Testis (tissue), 3 donors: ENCODE measurements around the gene FMNL2. TPM values are rescaled to one million over a fixed set of nuclear protein-coding genes. Genes with fewer than 3 reads are reported as not detected.
"Not testable (repeated sequence)": the region's sequence is repeated elsewhere in the genome, so short reads cannot be mapped to it uniquely, and the experiment has no call there.

Experiments
- DNase-seq: peaks from one replicate; pipeline ENCODE4 v3.0.0-alpha.2; 2019
- H3K27ac ChIP-seq, 2 donors: fragments of 200-600 bp; sonication (generic); one replicate each; pipeline ENCODE4 v1.5.1; 2019
- H3K27me3 ChIP-seq: fragments of 200-600 bp; sonication (generic); one replicate; pipeline ENCODE4 v1.5.1; 2019
- H3K36me3 ChIP-seq: fragments of 200-600 bp; sonication (generic); one replicate; pipeline ENCODE4 v1.5.1; 2017; ENCODE audit warnings: low read depth; ENCODE audit errors: missing control alignments
- H3K4me1 ChIP-seq: fragments of 200-600 bp; sonication (generic); one replicate; pipeline ENCODE4 v1.5.1; 2019
- H3K4me3 ChIP-seq, 2 donors: fragments of 200-600 bp; sonication (generic); one replicate each; pipeline ENCODE4 v1.5.1; 2017 to 2019
- H3K9me3 ChIP-seq: fragments of 200-600 bp; sonication (generic); one replicate; pipeline ENCODE4 v1.5.1; 2017
- POLR2A ChIP-seq: fragments of 450-650 bp; IDR thresholded peaks from one replicate; pipeline ENCODE4 v1.6.1; 2017; ENCODE audit warnings: antibody characterized with exemption, mild to moderate bottlenecking, moderate library complexity
- WGBS, 2 donors: methylation state at CpG; one replicate each; pipeline ENCODE4 v1.1.5; 2018; 5-methylcytosine and 5-hydroxymethylcytosine counted together
- intact Hi-C: fragments of 100-400 bp; cut with DNase I; formaldehyde crosslinking; loops from one replicate; pipeline ENCODE4 v1.15.1; 2023; ENCODE audit warnings: low total_unique reads
- polyA plus RNA-seq: library from polyadenylated mRNA; stranded (reverse); fragments of 350-450 nt; fragmentation: Illumina TruSeq; extraction: RNeasy Lipid Tissue Mini Kit (QIAGEN cat#74804); gene quantifications from one replicate; pipeline ENCODE4 v1.2.3, GENCODE V29; 2014; ENCODE audit warnings: low read depth, low replicate concordance; ENCODE audit not compliant: insufficient read depth
- total RNA-seq, 2 donors: library from RNA; depleted of rRNA; stranded (reverse); fragments of >200 nt; gene quantifications; one replicate each; pipeline ENCODE4 v1.2.3, GENCODE V29; 2016
- TF ChIP-seq, protein P1 (sequence below), 3 experiments: fragments of 450-650 bp in 2 of 3; fragments of 200-600 bp in 1 of 3; sonication (generic) in 1 of 3; IDR thresholded peaks; one replicate each; pipeline ENCODE4 v1.5.1; 2016 to 2019; ENCODE audit warnings: antibody characterized with exemption in 3 of 3, mild to moderate bottlenecking in 2 of 3, moderate library complexity in 1 of 3

Gene FMNL2
- total and polyA plus RNA-seq, 3 donors from 2014 or later: 15.4 to 19.8 (median 16.8) TPM

GRCh38 chr2:152518034-152518433, 183.1 kb downstream of the FMNL2 start:
- H3K27ac ChIP-seq: no peak overlapping the region
- no peaks in the 10 kb centered on the region for H3K27me3 ChIP-seq
- intact Hi-C loops: no loop called here
- H3K4me1 ChIP-seq: peaks cover 13% of the 10 kb centered on the region
- H3K9me3 ChIP-seq: no peaks in the 10 kb centered on the region
- WGBS, 2 donors: 68 to 91% methylated on average over 1 of the region's 1 CpG
- DNase-seq: no peak
- H3K36me3 ChIP-seq: no peaks in the 10 kb centered on the region
- H3K4me3 ChIP-seq: no peak overlapping the region
- TF ChIP-seq, protein P1, sequence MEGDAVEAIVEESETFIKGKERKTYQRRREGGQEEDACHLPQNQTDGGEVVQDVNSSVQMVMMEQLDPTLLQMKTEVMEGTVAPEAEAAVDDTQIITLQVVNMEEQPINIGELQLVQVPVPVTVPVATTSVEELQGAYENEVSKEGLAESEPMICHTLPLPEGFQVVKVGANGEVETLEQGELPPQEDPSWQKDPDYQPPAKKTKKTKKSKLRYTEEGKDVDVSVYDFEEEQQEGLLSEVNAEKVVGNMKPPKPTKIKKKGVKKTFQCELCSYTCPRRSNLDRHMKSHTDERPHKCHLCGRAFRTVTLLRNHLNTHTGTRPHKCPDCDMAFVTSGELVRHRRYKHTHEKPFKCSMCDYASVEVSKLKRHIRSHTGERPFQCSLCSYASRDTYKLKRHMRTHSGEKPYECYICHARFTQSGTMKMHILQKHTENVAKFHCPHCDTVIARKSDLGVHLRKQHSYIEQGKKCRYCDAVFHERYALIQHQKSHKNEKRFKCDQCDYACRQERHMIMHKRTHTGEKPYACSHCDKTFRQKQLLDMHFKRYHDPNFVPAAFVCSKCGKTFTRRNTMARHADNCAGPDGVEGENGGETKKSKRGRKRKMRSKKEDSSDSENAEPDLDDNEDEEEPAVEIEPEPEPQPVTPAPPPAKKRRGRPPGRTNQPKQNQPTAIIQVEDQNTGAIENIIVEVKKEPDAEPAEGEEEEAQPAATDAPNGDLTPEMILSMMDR (IDR thresholded peaks at IDR 0.05): no peak
- TF ChIP-seq POLR2A: no peak

- Histone ChIP-seq H3K27me3 (no peaks in the 10 kb centered on the region), H3K9me3 (no peaks in the 10 kb centered on the region), H3K4me1 (peaks cover 13% of the 10 kb centered on the region), H3K4me3 (no peak overlapping the region), H3K36me3 (no peaks in the 10 kb centered on the region), H3K27ac (peak overlapping the region; percentile 7 to 15)
- intact Hi-C loops: no loop called here
- TF ChIP-seq, protein P1 (IDR thresholded peaks at IDR 0.05): no peak
- no peak for TF ChIP-seq POLR2A
- DNase-seq: peak; percentile 54
- WGBS, 2 donors: 45 to 54% methylated on average over 14 of the region's 14 CpGs
Measured at GRCh38 chr2:152518641-152519580, 183.9 kb downstream of the FMNL2 start.

DNA sequence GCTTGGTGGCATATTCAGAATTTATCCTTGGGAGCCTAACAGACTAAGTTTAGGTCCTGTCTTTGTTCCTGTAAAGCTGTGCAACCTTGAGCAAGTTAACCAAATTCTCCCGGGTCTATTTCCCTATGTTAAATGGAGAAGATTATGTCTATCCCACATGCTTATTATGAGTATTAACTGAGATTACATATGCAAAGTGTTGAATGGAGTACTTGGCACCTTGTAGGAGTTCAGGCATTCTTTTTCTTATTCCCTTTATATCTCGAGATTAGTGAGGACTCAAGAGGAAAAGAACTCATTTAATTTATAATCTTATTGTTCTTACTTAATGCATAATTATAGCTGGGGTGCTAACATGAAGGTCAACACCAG, 184.6 kb downstream of the FMNL2 start:
- intact Hi-C loops: no loop called here
- H3K27ac ChIP-seq: no peak overlapping the region
- 24 to 32% methylated on average over 2 of the region's 2 CpGs for WGBS, 2 donors

GRCh38 chr2:152520759-152521158, 185.8 kb downstream of the FMNL2 start:
- DNase-seq: no peak
- Histone ChIP-seq H3K4me3 (no peak overlapping the region), H3K36me3 (no peaks in the 10 kb centered on the region), H3K4me1 (peaks cover 20% of the 10 kb centered on the region), H3K27ac (no peak overlapping the region), H3K27me3 (no peaks in the 10 kb centered on the region), H3K9me3 (no peaks in the 10 kb centered on the region)
- intact Hi-C loops: no loop called here
- TF ChIP-seq POLR2A: no peak
- TF ChIP-seq, protein P1 (IDR thresholded peaks at IDR 0.05): no peak

More for the DNA sequence above, 184.6 kb downstream of the FMNL2 start:
- Histone ChIP-seq H3K27me3 (no peaks in the 10 kb centered on the region), H3K36me3 (no peaks in the 10 kb centered on the region), H3K4me1 (peaks cover 13% of the 10 kb centered on the region), H3K9me3 (no peaks in the 10 kb centered on the region), H3K4me3 (no peak overlapping the region)
- TF ChIP-seq, protein P1 (IDR thresholded peaks at IDR 0.05): no peak
- TF ChIP-seq POLR2A: no peak
- DNase-seq: no peak

DNA sequence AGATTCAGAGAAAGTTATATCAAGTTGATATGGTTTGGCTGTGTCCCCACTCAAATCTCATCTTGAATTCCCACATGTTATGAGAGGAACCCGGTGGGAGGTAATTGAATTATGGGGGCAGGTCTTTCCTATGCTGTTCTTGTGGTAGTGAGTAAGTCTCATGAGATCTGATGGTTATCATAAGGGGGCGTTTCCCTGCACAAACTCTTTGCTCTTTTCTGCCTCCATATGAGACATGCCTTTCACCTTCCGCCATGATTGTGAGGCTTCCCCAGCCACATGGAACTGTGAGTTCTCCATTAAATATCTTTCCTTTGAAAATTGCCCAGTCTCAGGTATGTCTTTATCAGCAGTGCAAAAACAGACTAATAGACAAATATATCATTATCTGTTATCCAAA, 187.5 kb downstream of the FMNL2 start:
- H3K4me1 ChIP-seq: peaks cover 25% of the 10 kb centered on the region
- H3K36me3 ChIP-seq, H3K4me3 ChIP-seq, DNase-seq, H3K27ac ChIP-seq, H3K9me3 ChIP-seq, intact Hi-C loops, H3K27me3 ChIP-seq: not testable (repeated sequence)
- WGBS, 2 donors: 73 to 76% methylated on average over 3 of the region's 3 CpGs
